NB4 (cell line): ENCODE data around the gene ZSCAN10.

Experiments
- DNase-seq: peaks from one replicate; pipeline ENCODE4 v3.0.0; 2010; ENCODE audit warnings: low read depth
- H3K4me3 ChIP-seq: one replicate; pipeline ENCODE4 v1.5.1; 2011; ENCODE audit warnings: mild to moderate bottlenecking, low read depth, low read length, moderate library complexity
- MAX ChIP-seq: IDR thresholded peaks from 2 replicates; pipeline ENCODE4 v1.6.1; 2011; ENCODE audit warnings: low read depth, low read length
- MYC ChIP-seq: IDR thresholded peaks from 2 replicates; pipeline ENCODE4 v1.6.1; 2011; ENCODE audit warnings: low read depth, low read length
- POLR2A ChIP-seq: IDR thresholded peaks from 2 replicates; pipeline ENCODE4 v1.6.1; 2011; ENCODE audit warnings: mild to moderate bottlenecking; ENCODE audit not compliant: insufficient read length; ENCODE audit errors: extremely low read depth
- TF ChIP-seq, protein P1 (sequence below): IDR thresholded peaks from one replicate; pipeline ENCODE4 v1.5.1; 2012; ENCODE audit warnings: low read depth, low read length

Gene ZSCAN10

GRCh38 chr16:3106205-3106928, 7.3 kb upstream of the ZSCAN10 start:
- H3K4me3 ChIP-seq: peak overlapping the region; percentile 69
- DNase-seq: peak; percentile 94
- TF ChIP-seq MYC: peak; percentile 84
- TF ChIP-seq, protein P1, sequence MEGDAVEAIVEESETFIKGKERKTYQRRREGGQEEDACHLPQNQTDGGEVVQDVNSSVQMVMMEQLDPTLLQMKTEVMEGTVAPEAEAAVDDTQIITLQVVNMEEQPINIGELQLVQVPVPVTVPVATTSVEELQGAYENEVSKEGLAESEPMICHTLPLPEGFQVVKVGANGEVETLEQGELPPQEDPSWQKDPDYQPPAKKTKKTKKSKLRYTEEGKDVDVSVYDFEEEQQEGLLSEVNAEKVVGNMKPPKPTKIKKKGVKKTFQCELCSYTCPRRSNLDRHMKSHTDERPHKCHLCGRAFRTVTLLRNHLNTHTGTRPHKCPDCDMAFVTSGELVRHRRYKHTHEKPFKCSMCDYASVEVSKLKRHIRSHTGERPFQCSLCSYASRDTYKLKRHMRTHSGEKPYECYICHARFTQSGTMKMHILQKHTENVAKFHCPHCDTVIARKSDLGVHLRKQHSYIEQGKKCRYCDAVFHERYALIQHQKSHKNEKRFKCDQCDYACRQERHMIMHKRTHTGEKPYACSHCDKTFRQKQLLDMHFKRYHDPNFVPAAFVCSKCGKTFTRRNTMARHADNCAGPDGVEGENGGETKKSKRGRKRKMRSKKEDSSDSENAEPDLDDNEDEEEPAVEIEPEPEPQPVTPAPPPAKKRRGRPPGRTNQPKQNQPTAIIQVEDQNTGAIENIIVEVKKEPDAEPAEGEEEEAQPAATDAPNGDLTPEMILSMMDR: no peak
- peak; percentile 70 for TF ChIP-seq MAX
- peak; percentile 79 for TF ChIP-seq POLR2A

DNA sequence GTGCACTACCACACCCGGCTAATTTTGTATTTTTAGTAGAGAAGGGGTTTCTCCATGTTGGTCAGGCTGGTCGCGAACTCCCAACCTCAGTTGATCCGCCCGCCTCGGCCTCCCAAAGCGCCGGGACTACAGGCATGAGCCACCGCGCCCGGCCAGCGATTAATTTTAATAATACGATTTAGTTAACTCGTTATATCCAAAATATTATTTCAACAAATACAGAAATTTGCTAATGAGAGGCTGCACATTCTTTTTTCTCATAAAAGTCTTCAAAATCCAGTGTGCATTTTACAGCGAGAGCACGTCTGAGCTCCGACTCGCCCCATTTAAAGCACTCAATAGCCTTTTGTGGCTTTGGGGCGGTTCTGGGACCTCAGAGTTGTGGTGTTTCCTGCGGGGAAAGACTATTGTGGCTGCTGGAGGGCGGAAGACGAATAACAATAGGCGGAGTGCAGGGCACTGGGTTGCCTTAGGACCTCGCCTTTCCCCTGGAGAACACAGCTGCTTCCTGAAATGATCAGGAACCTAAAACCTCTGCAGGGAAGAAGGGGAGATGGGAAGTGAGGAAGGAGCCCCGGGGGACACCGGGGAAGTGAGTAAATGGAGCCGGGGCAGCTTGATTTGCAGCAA, 2.9 kb upstream of the ZSCAN10 start:
- DNase-seq: peak; percentile 89
- TF ChIP-seq, protein P1: no peak
- TF ChIP-seq POLR2A (no peak), MAX (peak; percentile 32; the same call in 1 of the 2 replicates), MYC (0 out of 2 replicates have a peak, but pooled peaks have one; percentile 24)
- H3K4me3 ChIP-seq: no peak overlapping the region

GRCh38 chr16:3101018-3101840, 2.1 kb upstream of the ZSCAN10 start:
- peak; percentile 79 for DNase-seq
- TF ChIP-seq MAX (peak; percentile 44; the same call in 1 of the 2 replicates), POLR2A (no peak), MYC (0 out of 2 replicates have a peak, but pooled peaks have one; percentile 45)
- TF ChIP-seq, protein P1: peak; percentile 60

GRCh38 chr16:3099732-3100499, 822 bp upstream of the ZSCAN10 start:
- TF ChIP-seq MAX: no peak
- TF ChIP-seq MYC: no peak
- TF ChIP-seq POLR2A: no peak
- TF ChIP-seq, protein P1: no peak
- DNase-seq: peak; percentile 91
- no peak overlapping the region for H3K4me3 ChIP-seq

More at GRCh38 chr16:3101018-3101840, 2.1 kb upstream of the ZSCAN10 start:
- H3K4me3 ChIP-seq: no peak overlapping the region

DNA sequence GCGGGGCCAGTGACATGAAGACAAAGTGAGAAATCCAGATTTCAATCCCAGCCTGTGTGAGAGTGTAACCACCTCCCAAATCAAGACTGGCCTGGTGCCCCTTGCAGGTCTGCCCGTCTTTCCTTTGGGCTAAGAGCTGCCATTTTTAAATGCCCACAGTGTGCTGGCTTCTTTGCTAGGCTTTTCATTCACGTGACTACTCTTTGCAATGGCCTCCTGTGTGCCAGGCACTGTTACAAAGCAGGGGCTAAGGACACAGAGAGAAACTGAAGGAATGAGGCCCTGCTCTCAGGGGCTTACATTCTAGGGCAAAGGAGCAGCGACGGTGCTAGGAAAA, 269 bp upstream of the ZSCAN10 start:
- no peak for TF ChIP-seq POLR2A
- no peak for TF ChIP-seq MAX
- TF ChIP-seq, protein P1: no peak
- TF ChIP-seq MYC: no peak
- DNase-seq: no peak
- no peak overlapping the region for H3K4me3 ChIP-seq
